GM23248 (cell line): ENCODE results near the gene CDYL. TPM values are rescaled to one million over a fixed set of nuclear protein-coding genes. Genes with fewer than 3 reads are reported as not detected.
A peak's percentile ranks its signal among the peaks of the same experiment; 100 is the strongest.

ENCODE experiments used
- DNase-seq: peaks from one replicate; pipeline ENCODE4 v3.0.0-alpha.2; 2015
- H2AFZ ChIP-seq: fragments of 200-600 bp; sonication (generic); 2 replicates; pipeline ENCODE4 v1.6.1; 2016; ENCODE audit warnings: antibody characterized with exemption
- H3F3A ChIP-seq: fragments of 200-600 bp; sonication (generic); 2 replicates; pipeline ENCODE4 v1.6.1; 2016; ENCODE audit warnings: mild to moderate bottlenecking, antibody characterized with exemption, mixed run types; ENCODE audit not compliant: insufficient read depth
- H3K27ac ChIP-seq: fragments of 200-600 bp; sonication (generic); 2 replicates; pipeline ENCODE4 v1.5.1; 2016; ENCODE audit warnings: mild to moderate bottlenecking
- H3K27me3 ChIP-seq: fragments of 200-600 bp; sonication (generic); replicated peaks from 2 replicates; pipeline ENCODE4 v1.6.1; 2016; ENCODE audit warnings: mild to moderate bottlenecking; ENCODE audit not compliant: insufficient read depth
- H3K36me3 ChIP-seq: fragments of 200-600 bp; sonication (generic); 2 replicates; pipeline ENCODE4 v1.6.1; 2016; ENCODE audit warnings: low read depth, mild to moderate bottlenecking
- H3K4me1 ChIP-seq: fragments of 200-600 bp; sonication (generic); 2 replicates; pipeline ENCODE4 v1.6.1; 2016; ENCODE audit warnings: mild to moderate bottlenecking; ENCODE audit not compliant: insufficient read depth
- H3K4me2 ChIP-seq: fragments of 200-600 bp; sonication (generic); one replicate; pipeline ENCODE4 v1.6.1; 2016; ENCODE audit warnings: mild to moderate bottlenecking; ENCODE audit not compliant: unreplicated experiment
- H3K4me3 ChIP-seq: fragments of 200-600 bp; sonication (generic); 2 replicates; pipeline ENCODE4 v1.5.1; 2016; ENCODE audit warnings: mild to moderate bottlenecking
- H3K79me2 ChIP-seq: fragments of 200-600 bp; sonication (generic); 2 replicates; pipeline ENCODE4 v1.6.1; 2016; ENCODE audit warnings: mild to moderate bottlenecking; ENCODE audit not compliant: insufficient read depth
- H3K9ac ChIP-seq: fragments of 200-600 bp; sonication (generic); 2 replicates; pipeline ENCODE4 v1.6.1; 2016; ENCODE audit warnings: mild to moderate bottlenecking
- H3K9me2 ChIP-seq: fragments of 200-600 bp; sonication (generic); 2 replicates; pipeline ENCODE4 v1.6.1; 2016; ENCODE audit warnings: mixed run types, mild to moderate bottlenecking, moderate library complexity; ENCODE audit not compliant: insufficient read depth
- H3K9me3 ChIP-seq: fragments of 200-600 bp; sonication (generic); one replicate; pipeline ENCODE4 v1.6.1; 2017; ENCODE audit warnings: low read depth
- H4K20me1 ChIP-seq: fragments of 200-600 bp; sonication (generic); 2 replicates; pipeline ENCODE4 v1.6.0; 2016; ENCODE audit not compliant: insufficient read depth
- EZH2 ChIP-seq: fragments of 200-600 bp; sonication (generic); IDR thresholded peaks from 2 replicates; pipeline ENCODE4 v1.6.1; 2018; ENCODE audit warnings: antibody characterized with exemption, mild to moderate bottlenecking; ENCODE audit not compliant: insufficient read depth, poor library complexity, severe bottlenecking
- EZH2phosphoT487 ChIP-seq: fragments of 200-600 bp; sonication (generic); IDR thresholded peaks from 2 replicates; pipeline ENCODE4 v1.6.1; 2018; ENCODE audit warnings: antibody characterized with exemption, moderate library complexity, mild to moderate bottlenecking, low read depth; ENCODE audit not compliant: insufficient read depth
- WGBS, 2 experiments: methylation state at CpG; one replicate each; pipeline ENCODE4 v1.1.6; 2015 to 2017; ENCODE audit warnings: low lambda C conversion rate in 2 of 2, low coverage in 1 of 2; ENCODE audit errors: missing lambda C conversion rate in 2 of 2; 5-methylcytosine and 5-hydroxymethylcytosine counted together
- in situ Hi-C: fragments of 300-500 bp; cut with MboI; formaldehyde crosslinking; loops from 2 replicates; pipeline ENCODE4 v1.15.0; 2020
- polyA plus RNA-seq: library from polyadenylated mRNA; unstranded; fragments of >200 nt; fragmentation: Nextera tagmentation; extraction: Ambion mirVana; gene quantifications from 2 replicates; pipeline ENCODE4 v1.2.1, GENCODE V29; 2016
- total RNA-seq: library from RNA; depleted of rRNA; stranded (reverse); fragments of >200 nt; shearing (Covaris generic); gene quantifications from 2 replicates; pipeline ENCODE4 v1.2.3, GENCODE V29; 2014

Gene CDYL
- total and polyA plus RNA-seq, 2 experiments from 2014 or later: 7.9 to 27.9 TPM

DNA sequence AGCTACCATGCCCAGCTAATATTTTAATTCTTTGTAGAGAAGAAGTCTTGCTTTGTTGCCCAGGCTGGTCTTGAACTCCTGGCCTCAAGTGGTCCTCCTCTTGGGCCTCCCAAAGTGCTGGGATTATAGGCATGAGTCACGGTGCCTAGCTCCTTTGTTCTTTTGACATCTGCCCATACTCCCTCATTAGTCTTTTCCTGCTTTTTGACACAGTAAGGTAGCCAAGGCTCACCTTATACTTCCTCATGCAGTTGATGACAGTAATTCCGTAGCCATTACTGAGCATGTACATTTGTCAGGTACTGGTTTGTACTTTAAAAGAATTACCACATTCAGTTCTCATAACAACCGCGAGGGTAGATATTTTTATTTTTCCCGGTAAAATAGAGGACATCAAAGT lies 76.7 kb downstream of the CDYL start:
- peaks cover 30% of the 10 kb centered on the region for H4K20me1 ChIP-seq
- 80 to 85% methylated on average over 5 of the region's 5 CpGs for WGBS, 2 experiments

DNA sequence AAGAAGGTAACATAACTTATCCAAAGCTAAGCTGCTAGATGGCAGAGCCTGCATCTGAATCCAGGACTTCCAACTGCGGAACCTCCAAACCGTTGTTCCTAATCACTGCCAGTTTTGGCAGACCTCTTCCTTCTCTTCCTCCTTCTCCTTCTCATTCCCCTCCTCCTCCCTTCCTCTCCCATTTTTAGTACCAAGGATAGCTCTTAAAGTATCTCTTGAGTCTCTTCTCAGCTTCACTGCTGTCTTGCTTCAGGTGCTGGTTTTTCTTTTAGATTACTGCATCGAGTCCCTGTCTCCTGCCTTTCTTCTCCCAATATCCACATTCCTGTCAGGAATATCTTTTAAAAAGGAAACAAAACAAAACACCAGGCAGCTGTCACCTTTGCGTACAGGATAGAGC lies 77.1 kb downstream of the CDYL start:
- in situ Hi-C loops: no loop called here

More for the DNA sequence above, 76.7 kb downstream of the CDYL start:
- Histone ChIP-seq H3K79me2 (peaks cover 100% of the 10 kb centered on the region), H2AFZ (no peak overlapping the region), H3K27ac (no peak overlapping the region), H3K27me3 (no peaks in the 10 kb centered on the region), H3K36me3 (no peaks in the 10 kb centered on the region), H3K4me3 (no peak overlapping the region), H3K9me3 (no peaks in the 10 kb centered on the region), H3K4me1 (no peaks in the 10 kb centered on the region), H3K4me2 (no peak overlapping the region), H3K9ac (no peak overlapping the region), H3F3A (no peaks in the 10 kb centered on the region), H3K9me2 (no peaks in the 10 kb centered on the region)
- no peak for DNase-seq
- in situ Hi-C loops: no loop called here
- no peak for TF ChIP-seq EZH2
- TF ChIP-seq EZH2phosphoT487: no peak

DNA sequence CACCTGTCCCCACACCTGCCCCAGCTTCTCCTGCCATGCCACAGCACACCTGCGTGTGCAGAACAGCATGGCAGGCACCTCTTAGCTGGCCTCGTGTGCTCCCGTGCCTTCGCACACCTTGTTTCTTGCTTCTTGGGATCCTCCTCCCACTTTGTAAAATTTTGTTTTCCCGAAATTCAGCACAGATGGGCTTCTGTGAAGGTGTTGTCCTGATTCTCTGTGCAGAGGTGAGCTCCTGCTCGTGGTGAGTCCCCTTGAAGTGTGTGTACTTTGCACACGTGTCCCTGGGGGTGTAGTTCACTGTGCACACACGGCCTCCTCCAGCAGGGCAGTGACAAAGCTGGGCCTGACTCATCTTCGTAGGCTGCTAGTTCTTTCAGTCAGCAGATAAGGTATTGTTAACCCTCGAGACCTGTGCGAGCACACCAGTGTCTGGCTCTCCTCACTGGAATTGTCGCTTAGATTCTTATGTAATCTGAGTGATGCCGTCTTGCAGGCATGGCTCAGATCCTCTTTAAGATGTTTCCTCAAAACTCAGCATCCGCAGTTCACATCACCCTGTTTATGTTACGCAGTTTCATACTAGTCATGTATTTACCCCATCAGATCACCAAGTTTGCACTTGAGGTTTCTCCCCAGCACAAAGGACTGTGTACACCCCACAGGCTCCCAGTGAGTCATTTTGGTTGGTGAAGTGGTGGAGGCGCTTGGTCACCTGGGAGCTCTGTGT lies 77.7 kb downstream of the CDYL start:
- H4K20me1 ChIP-seq: peaks cover 25% of the 10 kb centered on the region
- H3K9me2 ChIP-seq: no peaks in the 10 kb centered on the region
- H3F3A ChIP-seq: no peaks in the 10 kb centered on the region
- no peaks in the 10 kb centered on the region for H3K9me3 ChIP-seq
- H3K4me3 ChIP-seq: no peak overlapping the region
- WGBS, 2 experiments: 87 to 88% methylated on average over 16 of the region's 16 CpGs
- DNase-seq: peak; percentile 13
- H3K27me3 ChIP-seq: no peaks in the 10 kb centered on the region
- H2AFZ ChIP-seq: no peak overlapping the region
- no peak overlapping the region for H3K27ac ChIP-seq
- H3K36me3 ChIP-seq: no peaks in the 10 kb centered on the region
- H3K4me2 ChIP-seq: no peak overlapping the region
- no peaks in the 10 kb centered on the region for H3K4me1 ChIP-seq
- peaks cover 100% of the 10 kb centered on the region for H3K79me2 ChIP-seq
- no peak overlapping the region for H3K9ac ChIP-seq
- no peak for TF ChIP-seq EZH2
- TF ChIP-seq EZH2phosphoT487: no peak
- in situ Hi-C loops: no loop called here

More for the DNA sequence above, 77.1 kb downstream of the CDYL start:
- no peak overlapping the region for H2AFZ ChIP-seq
- H3K9me2 ChIP-seq: no peaks in the 10 kb centered on the region
- peak; percentile 4 for DNase-seq
- no peak overlapping the region for H3K9ac ChIP-seq
- H3K4me1 ChIP-seq: no peaks in the 10 kb centered on the region
- peaks cover 100% of the 10 kb centered on the region for H3K79me2 ChIP-seq
- H3F3A ChIP-seq: no peaks in the 10 kb centered on the region
- H4K20me1 ChIP-seq: peaks cover 26% of the 10 kb centered on the region
- H3K4me3 ChIP-seq: no peak overlapping the region
- 85 to 86% methylated on average over 4 of the region's 4 CpGs for WGBS, 2 experiments
- no peaks in the 10 kb centered on the region for H3K9me3 ChIP-seq
- H3K4me2 ChIP-seq: no peak overlapping the region
- TF ChIP-seq EZH2: no peak
- H3K36me3 ChIP-seq: no peaks in the 10 kb centered on the region
- H3K27me3 ChIP-seq: no peaks in the 10 kb centered on the region
- H3K27ac ChIP-seq: no peak overlapping the region

DNA sequence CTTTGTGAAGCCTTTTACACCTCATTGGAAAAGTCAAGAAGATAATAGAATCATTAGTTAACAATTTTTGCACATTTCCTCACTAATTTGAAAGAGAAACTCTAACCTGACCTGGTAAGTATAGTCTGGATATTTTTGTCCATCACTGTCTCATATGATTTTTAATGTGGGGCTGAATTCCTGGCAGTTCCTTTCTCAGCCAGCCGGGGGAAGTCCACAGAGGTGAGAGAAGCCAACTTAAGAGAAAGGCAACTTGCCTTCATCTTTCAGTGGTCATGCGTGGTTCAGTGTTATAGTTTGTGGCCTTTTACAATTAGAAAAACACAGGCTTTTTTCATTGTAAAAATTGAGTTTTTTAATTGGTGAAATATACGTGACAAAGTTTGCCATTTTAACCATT lies 80.6 kb downstream of the CDYL start:
- no peak overlapping the region for H3K4me2 ChIP-seq
- 88 to 90% methylated on average over 3 of the region's 3 CpGs for WGBS, 2 experiments
- H3K4me1 ChIP-seq: no peaks in the 10 kb centered on the region
- peaks cover 99% of the 10 kb centered on the region for H3K79me2 ChIP-seq
- DNase-seq: peak; percentile 9
- no peak overlapping the region for H3K27ac ChIP-seq
- no peaks in the 10 kb centered on the region for H3K9me3 ChIP-seq
- TF ChIP-seq EZH2phosphoT487 (no peak), EZH2 (no peak)
- peaks cover 23% of the 10 kb centered on the region for H4K20me1 ChIP-seq
- no peaks in the 10 kb centered on the region for H3K9me2 ChIP-seq
- in situ Hi-C loops: no loop called here
- no peaks in the 10 kb centered on the region for H3K27me3 ChIP-seq
- no peak overlapping the region for H3K9ac ChIP-seq
- H3K4me3 ChIP-seq: no peak overlapping the region
- H3K36me3 ChIP-seq: no peaks in the 10 kb centered on the region
- no peak overlapping the region for H2AFZ ChIP-seq
- no peaks in the 10 kb centered on the region for H3F3A ChIP-seq
